GM19351 (cell line): ENCODE data around the gene ZNF584.
"Not testable (repeated sequence)": the region's sequence is repeated elsewhere in the genome, so short reads cannot be mapped to it uniquely, and the experiment has no call there.

Experiments used
- ATAC-seq: cut with Tn5 transposase; IDR thresholded peaks from one replicate; pipeline ENCODE4 v1.9.1; 2021; ENCODE audit warnings: mild to moderate bottlenecking, moderate library complexity; ENCODE audit not compliant: unreplicated experiment

Gene ZNF584

DNA sequence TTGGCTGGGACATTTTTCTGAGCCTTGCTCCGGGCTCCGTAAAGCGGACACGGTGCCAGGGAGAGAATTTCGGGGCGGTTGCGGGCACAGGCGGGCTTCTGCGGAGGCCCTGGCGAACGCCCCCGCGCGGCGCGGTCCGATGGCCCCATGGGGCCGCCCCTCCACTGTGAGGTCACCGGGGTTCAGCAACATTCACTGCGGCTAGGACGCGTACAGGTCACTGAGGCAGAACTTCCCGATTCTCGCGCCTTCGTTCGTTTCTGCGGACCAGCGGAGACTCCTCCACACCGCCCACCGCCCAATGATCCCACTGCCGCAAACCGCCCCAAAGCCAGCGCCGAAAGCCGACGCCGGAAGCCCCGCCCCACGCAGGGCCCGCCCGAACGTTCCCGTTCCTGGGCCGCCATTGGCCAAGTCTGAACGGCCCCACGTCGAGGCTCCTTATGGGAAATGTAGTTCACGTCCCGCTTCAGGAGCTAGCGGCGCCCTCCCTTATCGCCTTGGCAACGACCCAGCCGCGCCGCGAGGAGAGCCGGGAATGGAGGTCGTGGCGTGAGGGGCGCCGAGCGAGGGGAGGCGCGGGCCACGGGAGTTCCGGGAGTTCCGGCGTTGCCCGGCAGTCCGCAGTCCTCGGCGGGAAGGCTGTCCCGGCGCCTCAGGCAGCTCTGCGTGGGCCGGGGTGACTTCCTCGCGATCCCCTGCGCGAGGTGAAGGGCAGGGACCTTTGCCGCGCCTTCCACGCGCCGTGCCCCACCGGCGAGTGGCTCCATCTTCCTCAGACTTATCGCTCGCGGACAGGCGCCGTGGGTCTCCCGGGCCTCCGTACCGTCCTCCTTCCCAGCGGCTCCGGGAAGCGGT, at the start of gene ZNF584:
Gene ZNF584, plus strand, starts transcription at position 498 of the 858 bp plus-strand sequence. CDS start 499 bp downstream, outside the sequence.
- ATAC-seq, result peak; percentile 88

DNA sequence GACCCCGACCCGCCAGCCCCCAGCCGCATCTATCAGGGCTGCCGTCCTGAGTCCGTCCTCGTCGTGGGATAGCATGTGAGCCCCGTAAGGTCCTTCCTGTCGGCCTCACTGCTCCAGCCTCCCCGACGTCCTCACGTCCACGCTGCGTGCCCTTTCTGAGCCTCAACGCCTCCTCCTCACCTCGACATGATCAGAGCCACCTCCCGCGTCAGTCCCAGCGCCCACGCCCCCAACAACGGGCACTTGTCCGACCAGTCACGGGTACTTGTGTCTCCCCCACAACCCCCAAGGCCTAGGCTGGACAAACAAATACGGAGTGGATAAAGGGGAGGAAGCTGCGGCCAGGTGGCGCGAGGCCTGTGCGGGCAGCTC, 46.6 kb upstream of the ZNF584 start:
- ATAC-seq, result no peak

DNA sequence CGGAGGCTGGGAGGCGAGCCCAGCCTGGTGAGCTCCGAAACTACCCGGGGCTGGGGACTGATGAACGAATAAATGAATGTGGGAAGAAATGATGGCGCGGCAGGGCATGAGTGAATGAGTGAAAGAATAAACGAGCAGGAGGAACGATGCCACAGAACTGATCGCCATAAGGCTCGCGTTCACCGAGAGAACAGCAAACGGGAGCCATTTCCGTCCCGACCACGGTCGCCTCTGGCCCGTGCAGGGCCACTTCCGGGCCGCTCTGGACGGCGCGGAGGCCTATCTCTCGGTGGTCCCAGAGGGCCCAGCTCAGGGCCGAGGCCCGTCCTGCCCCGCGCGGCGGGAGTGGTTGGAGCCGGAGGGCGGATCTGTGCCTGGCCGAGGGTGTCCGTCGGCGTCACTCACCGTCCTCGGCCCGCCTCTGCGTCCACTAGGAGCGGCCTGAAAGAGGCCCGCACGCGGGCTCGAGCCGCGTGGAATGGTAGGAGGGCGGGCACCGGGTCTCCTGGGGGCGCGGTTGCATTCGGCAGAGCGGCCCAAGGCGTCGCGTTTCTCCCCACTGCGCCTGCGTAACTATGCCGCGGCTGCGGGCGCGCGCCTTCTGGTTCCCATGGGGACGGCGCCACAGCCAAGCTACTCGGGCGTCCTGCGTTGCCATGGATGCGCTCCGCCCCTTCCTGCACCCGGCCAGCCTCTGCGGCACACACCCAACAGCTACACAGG, 46.0 kb upstream of the ZNF584 start, which contains the start of gene ZNF497:
Gene ZNF497, minus strand, starts transcription at position 480 of the 723 bp plus-strand sequence. CDS start 5,116 bp downstream, outside the sequence.
- ATAC-seq, result peak; percentile 83

DNA sequence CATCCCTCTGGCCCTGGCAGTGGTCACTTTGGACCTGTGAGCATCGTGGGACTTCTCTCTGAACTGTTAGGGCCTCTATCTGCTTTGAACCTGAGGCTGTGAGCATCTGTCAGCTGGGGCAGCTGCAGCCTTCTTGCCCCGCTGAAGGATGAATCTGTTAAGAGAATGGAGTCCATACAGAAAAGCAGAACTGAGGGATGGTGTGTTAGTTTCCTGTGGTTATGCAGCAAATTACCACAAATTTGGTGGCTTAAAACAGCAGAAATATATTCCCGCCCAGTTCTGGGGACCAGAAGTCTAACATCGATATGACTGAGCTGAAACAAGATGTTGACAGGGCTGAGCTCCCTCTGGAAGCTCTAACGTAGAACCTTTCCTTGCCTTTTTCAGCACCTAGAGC, 44.3 kb upstream of the ZNF584 start:
- no peak for ATAC-seq

DNA sequence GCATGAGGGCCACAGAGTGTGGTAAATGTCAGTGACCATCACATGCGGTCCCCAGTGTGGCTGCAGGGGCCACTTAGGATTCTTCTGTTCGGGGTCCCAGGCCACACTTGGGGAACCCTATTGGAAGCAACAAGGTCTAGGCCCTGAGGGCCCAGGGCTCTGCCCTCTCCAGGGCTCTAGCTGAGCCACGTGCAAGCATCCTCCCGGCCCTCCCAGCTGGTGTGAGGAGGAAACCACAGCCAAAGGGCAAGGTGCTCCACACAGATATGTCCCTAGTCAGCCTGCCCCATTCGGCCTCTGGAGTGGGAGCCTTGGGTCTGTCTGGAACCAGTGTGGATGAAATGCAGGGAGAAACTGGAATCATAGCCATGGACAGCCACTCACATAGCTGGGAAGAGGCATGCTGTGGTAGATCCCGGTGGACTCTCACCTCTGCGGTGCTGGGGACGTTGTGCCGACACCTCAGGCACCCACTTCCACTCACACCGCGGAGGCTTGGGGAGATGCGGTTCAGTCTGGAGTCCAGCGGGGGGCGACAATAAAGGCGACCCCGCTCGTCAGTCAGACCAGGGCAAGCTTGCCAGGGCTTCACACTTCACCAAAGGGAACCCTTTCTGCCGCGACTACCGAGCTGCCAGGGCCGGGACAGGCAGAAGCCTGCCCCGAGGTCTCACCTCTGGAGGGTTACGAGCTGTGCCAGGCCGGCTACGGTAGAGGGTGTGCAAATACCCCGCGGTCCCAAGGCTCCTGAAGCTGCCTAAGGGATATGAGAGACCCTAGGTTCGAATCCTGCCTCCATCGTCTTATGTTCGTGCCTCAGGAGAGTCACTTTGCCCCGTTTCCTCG, 41.6 kb upstream of the ZNF584 start:
- ATAC-seq, result no peak

DNA sequence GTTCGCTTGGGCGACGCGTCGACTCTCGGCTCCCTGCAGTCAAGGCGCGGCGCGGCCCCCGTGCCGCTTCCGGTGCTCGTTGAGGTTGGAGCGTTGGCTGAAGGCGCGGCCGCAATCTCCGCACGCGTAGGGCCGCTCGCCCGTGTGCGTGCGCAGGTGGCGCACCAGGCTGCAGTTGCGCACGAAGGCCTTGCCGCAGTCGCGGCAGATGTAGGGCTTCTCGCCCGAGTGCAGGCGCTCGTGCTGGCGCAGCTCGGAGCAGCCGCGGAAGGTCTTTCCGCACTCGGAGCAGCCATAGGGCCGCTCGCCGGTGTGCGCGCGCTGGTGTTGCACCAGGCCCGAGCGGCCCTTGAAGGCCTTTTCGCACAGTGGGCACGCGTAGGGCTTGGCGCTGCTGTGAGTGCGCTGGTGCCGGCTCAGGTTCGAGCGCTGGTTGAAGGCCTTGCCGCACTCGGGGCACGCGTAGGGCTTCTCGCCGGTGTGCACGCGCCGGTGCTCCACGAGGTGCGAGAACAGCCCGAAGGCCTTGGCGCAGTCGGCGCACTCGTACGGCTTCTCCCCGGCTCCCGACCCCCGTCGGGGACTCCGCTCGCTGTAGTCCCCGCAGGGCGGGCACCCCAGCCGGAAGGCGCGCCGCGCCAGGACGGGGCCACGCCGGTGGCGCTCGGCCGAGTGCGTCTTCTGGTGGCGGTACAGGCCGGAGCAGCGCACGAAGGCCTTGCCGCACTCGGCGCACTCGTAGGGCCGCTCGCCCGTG, 40.6 kb upstream of the ZNF584 start:
- no peak for ATAC-seq

DNA sequence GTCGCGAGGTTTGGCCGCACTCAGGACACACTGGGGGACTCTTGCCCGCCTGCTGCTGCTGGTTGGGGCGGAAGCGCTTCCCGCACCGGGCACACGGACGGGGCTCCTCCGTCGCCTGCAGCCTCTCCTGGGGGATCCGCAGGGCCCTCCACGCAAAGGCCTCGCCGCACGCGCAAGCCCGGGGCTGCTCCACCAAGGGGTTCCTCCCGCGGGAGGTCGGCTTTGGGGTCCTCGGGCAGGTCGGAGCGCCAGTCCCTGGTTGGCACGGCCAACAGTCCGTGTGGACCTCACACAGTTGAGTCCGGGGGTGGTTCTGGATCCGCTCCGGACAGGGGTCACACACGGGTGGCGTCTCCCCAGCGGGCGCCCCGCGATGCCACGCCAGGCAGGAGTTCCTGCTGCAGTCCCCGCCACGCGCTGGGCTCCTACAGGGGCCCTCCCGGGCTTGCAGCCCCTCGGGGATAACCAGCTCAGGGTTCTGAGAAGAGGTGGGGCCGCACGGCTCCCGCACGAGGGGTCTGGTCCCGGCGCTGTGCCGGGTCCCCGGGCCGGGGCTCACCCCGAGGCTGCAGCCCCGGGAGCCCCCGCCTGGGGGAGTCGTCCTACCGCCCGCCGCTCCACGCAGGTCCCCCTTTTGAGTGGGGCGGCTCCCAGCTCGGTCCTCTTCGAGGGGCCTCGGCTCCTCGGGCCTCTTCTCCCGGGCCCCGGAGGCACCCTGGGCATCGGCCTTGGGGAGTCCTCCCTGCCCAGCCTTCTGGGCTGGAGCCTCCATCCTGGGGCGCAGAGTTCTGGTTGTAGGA, 39.7 kb upstream of the ZNF584 start:
- ATAC-seq, result no peak

DNA sequence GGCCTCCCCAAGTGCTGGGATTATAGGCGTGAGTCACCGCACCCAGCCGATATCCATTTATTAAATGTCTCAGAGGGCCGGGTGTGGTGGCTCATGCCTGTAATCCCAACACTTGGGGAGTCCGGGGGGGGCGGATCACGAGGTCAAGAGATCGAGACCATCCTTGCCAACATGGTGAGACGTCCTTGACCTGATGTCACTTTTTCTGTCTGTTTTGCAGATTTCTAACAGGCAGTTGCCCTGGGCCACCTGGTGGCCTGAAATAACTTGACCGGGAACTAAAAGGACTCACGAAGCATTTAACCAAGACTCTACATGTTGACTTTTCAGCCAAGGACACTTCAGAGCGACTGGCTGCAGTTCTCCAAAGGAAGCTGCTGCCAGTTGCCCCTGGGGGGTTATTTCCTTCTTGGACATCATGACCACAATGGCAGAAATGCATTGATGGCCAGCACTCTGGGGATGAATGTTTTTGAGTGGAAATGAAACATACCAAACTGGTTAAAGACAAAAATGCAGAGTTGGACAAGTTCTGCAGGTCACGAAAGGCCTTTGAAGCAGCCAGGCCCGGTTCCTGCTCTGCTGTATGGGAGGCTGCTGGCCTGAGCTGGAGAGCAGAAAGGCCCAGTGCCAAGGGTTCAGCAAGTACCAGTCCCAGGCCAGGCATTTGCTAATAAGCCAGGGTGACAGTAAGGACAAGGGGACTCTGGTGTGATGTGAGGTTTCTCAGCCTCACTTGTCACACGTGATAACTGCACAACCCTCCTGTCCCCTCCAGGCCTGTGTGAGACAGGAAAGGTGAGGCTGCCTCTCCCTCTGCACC, 35.9 kb upstream of the ZNF584 start:
- ATAC-seq, result no peak

DNA sequence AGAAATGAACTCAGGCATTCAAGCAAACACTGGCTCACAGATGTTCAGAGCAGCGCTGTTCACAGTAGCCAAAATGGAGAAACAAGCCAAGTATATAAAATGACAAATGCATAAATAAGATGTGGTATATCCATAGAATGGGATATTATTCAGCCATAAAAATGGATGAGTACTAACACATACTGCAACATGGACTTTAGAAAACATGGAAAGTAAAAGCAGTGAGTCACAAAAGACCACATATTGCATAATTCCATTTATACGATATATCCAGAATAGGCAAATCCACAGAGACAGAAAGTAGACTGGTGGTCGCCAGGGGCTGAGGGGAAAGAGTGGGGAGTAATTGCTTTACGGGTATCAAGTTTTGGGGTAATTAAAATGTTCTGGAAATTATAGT, 34.2 kb upstream of the ZNF584 start:
- ATAC-seq, result no peak

DNA sequence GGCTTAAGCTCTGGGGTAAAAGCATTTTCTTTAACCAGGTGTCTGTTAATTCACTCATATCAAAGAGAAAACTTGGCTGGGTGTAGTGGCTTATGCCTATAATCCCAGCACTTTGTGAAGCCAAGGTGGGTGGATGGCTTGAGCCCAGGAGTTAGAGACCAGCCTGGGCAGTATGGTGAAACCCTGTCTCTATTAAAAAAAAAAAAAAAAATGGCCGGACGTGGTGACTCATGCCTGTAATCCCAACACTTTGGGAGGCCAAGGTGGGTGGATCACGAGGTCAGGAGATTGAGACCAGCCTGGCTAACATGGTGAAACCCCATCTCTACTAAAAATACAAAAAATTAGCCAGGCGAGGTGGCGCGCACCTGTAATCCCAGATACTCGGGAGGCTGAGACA, 31.7 kb upstream of the ZNF584 start:
- ATAC-seq, result not testable (repeated sequence)

DNA sequence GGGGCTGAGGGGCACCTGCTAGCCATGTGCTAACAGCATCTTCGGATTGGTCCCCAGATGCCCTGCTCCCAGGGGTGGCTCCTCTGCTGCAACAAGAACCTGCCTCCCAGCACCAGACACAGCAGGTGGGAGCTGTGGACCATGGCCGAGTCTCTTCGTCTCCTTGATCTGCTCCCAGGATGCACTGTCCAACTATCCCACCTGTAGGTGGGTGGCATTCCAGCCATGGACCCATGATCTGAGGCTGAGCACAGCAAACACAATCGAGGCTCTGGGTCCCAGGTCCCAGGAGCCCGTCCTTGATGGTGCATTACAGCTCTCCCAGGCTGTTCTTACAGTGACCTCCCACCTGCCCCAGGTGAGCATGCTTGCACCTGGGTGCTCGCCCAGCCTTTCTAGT, 29.2 kb upstream of the ZNF584 start:
- no peak for ATAC-seq

DNA sequence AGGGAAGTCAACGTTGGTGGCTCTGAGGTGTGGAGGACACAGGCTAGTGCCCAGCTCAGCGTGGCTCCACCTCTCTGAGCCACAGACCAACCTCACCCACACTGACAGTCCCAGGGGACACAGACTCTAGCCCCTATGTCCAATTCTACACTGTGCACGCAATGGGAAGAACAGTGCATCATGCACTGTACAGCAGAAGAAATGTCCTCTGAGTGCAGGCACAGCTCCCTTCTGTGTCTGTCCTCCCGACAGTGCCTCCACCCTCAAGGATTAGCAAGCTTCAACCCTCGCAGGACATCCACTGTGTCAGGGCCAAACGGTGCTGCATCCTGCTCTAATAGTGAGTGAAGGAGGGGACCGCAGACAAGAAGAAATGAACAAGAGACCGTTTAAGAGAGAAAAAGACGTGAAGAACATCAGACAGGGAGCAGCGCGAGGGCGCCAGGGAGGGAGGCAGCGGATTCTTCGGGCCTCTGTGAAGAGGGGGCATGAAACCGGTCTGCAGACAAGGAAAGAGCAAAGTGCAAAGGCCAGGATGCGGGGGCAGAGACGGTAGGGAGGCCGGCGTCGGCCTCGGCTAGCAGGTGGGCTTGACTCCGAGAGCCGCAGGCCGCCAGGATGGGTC, 28.3 kb upstream of the ZNF584 start:
- ATAC-seq, result no peak

DNA sequence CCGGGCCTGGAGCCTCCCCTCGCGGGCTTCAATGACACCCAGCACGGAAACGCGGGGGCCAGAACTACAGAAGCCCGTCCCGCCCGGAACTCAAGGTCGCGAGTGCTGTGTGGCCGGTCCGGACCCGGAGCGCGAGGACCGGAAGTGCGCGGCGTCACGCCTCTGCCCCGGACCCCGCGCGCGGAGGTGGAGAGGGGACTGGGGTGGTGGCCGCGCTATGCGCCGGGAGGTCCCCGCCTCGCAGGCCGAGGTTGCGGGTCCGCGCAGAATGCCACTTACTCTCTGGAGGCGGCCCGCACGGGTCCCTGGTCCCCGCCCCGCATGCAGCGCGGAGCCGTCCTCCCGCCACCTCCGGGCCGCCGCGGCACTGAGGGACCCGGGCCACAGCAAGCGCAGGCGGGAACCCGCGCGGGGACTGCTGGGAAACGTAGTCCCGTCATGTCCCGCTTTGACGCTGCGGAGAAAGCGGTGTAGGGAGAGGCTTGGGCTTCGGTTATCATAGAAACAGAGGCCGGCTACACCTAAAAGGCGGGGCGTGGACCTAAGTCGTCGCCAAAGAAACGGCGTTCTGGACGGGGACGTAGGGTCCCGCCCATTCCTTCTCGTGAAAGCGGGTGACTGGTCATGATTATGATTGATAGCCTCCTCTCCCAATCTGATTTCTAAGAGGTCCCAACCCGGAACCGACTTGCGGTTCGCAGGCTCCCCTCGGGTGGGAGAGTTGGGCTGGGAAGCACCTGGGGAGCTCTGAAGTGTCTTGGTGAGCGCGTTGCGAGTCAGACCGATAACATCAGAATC, 27.6 kb upstream of the ZNF584 start, which contains the start of gene ZNF837:
Gene ZNF837, minus strand, starts transcription at position 369 of the 798 bp plus-strand sequence. CDS start 11,698 bp downstream, outside the sequence.
- peak; percentile 84 for ATAC-seq

DNA sequence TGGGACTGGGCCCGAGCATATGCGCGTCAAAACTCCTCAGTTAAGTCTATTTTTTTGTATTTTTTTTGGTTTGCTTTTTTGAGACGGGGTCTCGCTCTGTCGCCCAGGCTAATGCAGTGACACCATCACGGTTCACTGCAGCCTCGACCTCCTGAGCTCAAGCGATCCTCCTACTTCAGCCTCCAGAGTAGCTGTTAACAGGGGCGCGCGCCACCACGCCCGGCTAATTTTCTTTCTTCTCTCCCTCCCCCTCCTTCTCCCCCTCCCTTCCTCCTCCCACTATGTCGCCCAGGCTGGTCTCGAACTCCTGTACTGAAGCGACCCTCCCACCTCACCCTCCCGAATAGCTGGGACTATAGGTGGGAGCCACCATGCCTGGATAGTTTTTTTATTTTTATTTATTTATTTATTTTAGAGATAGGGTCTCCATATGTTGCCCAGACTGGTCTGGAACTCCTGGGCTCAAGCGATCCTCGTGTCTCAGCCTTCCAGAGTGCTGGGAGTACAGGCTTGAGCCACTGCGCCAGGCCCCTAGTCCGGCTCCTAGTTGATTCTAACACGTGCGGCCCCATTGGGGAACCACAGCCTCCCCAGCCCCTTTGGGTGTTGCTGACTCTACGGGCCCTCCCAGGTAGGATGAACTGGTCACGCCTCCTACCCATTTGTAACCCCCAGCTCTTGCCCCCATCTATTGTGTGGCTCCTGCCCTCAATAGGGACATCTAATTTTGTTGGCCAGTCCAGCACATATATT, 26.8 kb upstream of the ZNF584 start:
- ATAC-seq, result no peak

DNA sequence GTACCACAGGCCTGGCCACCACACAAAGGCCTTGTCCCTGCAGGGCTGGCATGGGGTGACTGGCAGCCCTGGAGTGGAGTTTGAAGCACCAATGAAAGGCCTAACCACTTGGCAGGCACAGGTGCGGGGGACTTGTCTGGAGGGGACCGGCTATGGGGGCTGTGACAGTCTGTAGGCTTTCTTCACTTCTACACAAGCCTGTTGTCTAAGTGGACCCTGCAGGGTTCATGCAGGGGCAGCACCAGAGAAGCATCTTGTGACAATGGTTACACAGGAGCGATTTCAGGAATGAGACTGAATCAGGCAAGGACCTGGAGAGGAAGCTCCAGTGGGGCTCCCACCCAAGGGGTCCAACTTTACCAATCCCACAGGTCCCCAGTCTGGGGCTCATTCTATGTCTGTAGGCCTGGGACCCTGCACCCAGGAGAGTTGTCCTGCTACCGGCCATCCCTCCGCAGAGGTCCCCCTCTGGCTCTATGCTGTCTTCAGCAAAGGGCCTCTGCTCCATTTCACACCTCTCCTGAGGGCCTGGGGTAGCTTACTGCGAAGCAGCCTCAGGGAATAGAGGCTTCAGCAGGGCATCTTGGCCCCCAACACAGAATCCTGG, 25.3 kb upstream of the ZNF584 start:
- ATAC-seq, result no peak

DNA sequence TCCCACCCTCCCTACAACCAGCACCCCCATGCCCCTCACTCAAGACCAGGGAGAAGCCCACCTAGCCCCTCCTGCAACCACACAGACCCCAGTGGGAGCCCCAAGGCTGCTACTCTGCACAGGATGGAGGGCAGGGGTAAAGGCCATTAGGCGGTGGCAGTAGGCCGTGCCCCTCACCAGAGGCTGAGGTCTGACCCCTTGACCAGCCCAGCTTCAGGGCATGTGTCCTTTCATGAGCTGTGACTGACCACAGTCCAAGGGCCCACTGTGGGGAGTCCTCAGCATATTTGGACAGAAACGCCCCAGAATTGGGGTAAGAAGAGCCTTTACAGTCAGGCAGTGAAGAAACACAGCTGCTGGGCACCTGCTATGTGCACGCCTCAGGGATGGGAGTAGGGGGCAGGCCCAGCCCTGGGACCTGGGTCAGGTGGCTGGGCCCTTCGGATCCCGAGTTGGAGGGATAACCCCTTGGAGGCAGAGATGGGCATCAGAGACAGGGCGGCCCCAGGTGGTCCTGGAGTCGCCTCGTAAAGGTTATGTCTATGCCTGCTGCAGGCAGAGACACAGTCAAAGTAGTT, 23.0 kb upstream of the ZNF584 start:
- no peak for ATAC-seq
